GM19468 (cell line): ENCODE data around the gene NDST3.
"Not testable (repeated sequence)": the region's sequence is repeated elsewhere in the genome, so short reads cannot be mapped to it uniquely, and the experiment has no call there.

ENCODE experiments used
- ATAC-seq: cut with Tn5 transposase; IDR thresholded peaks from one replicate; pipeline ENCODE4 v1.9.1; 2021; ENCODE audit warnings: mild to moderate bottlenecking, moderate library complexity, moderate number of reproducible peaks; ENCODE audit not compliant: unreplicated experiment; ENCODE audit errors: extremely low read depth

Gene NDST3

DNA sequence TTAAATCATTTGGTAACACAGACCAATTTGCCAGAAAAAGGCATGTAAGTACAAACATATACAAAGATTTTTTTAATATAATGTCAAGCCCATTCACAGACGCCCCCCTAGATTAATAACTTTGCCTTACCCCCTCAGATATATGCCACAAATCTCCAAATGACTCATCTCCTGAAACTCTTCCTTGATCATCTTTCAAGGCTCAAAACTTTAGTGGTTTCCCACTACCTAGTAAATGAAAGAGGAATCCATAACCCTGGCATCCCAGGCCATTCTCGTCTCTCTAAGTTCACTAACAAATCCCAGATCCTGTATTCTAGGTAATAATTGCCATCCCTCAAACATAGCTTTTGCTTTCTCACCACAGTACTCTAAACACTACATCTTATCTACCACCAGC is 256.7 kb downstream of the NDST3 start:
- no peak for ATAC-seq

- no peak for ATAC-seq
Observed at GRCh38 chr4:118296729-118297128, 262.4 kb downstream of the NDST3 start.

DNA sequence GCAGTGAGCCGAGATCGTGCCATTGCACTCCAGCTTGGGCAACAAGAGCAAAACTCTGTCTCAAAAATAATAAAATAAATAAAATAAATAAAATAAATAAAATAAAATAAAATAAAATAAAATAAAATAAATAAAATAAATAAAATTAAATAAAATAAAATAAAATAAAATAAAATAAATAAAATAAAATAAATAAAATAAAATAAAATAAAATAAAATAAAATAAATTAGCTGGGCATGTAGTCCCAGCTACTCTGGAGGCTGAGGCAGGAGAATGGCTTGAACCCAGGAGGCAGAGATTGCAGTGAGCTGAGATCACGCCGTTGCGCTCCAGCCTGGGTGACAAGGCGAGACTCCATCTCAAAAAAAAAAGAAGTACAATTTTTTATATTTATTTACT is 265.3 kb downstream of the NDST3 start:
- ATAC-seq = not testable (repeated sequence)

GRCh38 chr4:118307643-118308042 is 273.4 kb downstream of the NDST3 start:
- no peak for ATAC-seq
